Measurements from ENCODE around the gene EFHC2. TPM values are rescaled to one million over a fixed set of nuclear protein-coding genes. Genes with fewer than 3 reads are reported as not detected.

The EFHC2 gene
- total RNA-seq, 1 donor from 2014 or later: 0.77 TPM

DNA sequence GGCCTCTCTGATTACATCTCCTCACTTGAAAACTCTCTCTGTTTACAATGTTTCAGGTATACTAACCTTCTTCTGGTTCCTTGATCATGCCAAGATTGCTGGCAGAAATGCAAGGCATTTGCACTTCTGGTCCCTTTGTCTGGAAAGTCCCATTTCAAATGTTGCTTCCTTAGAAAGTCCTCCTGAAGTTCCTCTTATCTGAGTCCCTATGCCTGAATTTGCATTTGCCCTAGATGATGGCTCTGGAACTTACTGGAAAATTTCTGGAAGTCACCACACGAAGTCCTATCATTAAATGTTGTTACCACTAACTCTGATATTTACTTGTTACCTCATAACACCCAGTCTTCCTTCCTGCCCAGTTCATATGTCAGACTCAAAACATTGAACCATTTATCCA lies 176.4 kb downstream of the EFHC2 start:
- peaks cover 10% of the 10 kb centered on the region for H3K36me3 Mint-ChIP-seq (ENCODE audit: low read depth)
- no peak overlapping the region for H3K4me3 Mint-ChIP-seq
- TF ChIP-seq, protein P1, sequence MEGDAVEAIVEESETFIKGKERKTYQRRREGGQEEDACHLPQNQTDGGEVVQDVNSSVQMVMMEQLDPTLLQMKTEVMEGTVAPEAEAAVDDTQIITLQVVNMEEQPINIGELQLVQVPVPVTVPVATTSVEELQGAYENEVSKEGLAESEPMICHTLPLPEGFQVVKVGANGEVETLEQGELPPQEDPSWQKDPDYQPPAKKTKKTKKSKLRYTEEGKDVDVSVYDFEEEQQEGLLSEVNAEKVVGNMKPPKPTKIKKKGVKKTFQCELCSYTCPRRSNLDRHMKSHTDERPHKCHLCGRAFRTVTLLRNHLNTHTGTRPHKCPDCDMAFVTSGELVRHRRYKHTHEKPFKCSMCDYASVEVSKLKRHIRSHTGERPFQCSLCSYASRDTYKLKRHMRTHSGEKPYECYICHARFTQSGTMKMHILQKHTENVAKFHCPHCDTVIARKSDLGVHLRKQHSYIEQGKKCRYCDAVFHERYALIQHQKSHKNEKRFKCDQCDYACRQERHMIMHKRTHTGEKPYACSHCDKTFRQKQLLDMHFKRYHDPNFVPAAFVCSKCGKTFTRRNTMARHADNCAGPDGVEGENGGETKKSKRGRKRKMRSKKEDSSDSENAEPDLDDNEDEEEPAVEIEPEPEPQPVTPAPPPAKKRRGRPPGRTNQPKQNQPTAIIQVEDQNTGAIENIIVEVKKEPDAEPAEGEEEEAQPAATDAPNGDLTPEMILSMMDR (conservative IDR thresholded peaks at IDR 0.05): no peak
- peaks cover 17% of the 10 kb centered on the region for H3K9me3 Mint-ChIP-seq
- H3K27ac Mint-ChIP-seq (ENCODE audit: unreplicated experiment): no peak overlapping the region
- peaks cover 25% of the 10 kb centered on the region for H3K4me1 Mint-ChIP-seq
- no peak for DNase-seq (ENCODE audit: low read depth, low spot score)
- H3K27me3 Mint-ChIP-seq (ENCODE audit: low read depth): no peaks in the 10 kb centered on the region

DNA sequence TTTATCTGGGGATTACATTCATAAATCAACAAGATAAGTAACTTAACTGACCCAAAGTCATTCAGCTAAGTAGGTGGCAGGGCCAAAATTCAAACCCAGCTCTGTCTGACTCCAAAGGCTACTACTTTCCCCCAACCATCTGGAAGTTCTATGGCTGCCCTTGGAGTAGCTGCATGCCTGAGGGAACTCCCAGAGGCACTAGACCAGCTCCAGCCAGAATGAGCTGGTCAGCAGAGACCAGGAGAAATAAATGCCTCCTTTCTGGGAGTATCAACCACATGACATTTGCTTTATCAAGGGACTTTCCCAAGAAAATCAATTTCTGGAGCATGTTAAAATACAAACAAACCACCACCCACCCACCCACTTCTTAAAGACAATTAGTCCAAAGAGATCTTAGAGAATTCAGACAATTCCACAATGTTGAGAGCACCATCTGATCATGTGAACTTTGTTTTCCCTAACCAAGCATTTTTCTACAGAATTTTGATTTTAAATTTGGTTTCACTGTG lies 180.5 kb downstream of the EFHC2 start:
- Mint-ChIP-seq H3K36me3 (ENCODE audit: low read depth) (peaks cover 10% of the 10 kb centered on the region), H3K27me3 (ENCODE audit: low read depth) (no peaks in the 10 kb centered on the region), H3K4me1 (no peaks in the 10 kb centered on the region), H3K27ac (ENCODE audit: unreplicated experiment) (no peak overlapping the region), H3K9me3 (peaks cover 22% of the 10 kb centered on the region), H3K4me3 (no peak overlapping the region)
- TF ChIP-seq, protein P1 (conservative IDR thresholded peaks at IDR 0.05): no peak
- no peak for DNase-seq (ENCODE audit: low read depth, low spot score)

- H3K4me3 Mint-ChIP-seq: no peak overlapping the region
- TF ChIP-seq, protein P1 (conservative IDR thresholded peaks at IDR 0.05): no peak
- no peaks in the 10 kb centered on the region for H3K27me3 Mint-ChIP-seq (ENCODE audit: low read depth)
- H3K27ac Mint-ChIP-seq (ENCODE audit: unreplicated experiment): no peak overlapping the region
- peaks cover 24% of the 10 kb centered on the region for H3K9me3 Mint-ChIP-seq
- H3K4me1 Mint-ChIP-seq: peaks cover 6% of the 10 kb centered on the region
- peaks cover 4% of the 10 kb centered on the region for H3K36me3 Mint-ChIP-seq (ENCODE audit: low read depth)
- no peak for DNase-seq (ENCODE audit: low read depth, low spot score)
These were observed 185.6 kb downstream of the EFHC2 start for GRCh38 chrX:44157858-44158257.

GRCh38 chrX:44157283-44157682 lies 186.2 kb downstream of the EFHC2 start:
- Mint-ChIP-seq H3K9me3 (peaks cover 19% of the 10 kb centered on the region), H3K36me3 (ENCODE audit: low read depth) (no peaks in the 10 kb centered on the region), H3K4me1 (peaks cover 11% of the 10 kb centered on the region), H3K27me3 (ENCODE audit: low read depth) (no peaks in the 10 kb centered on the region), H3K27ac (ENCODE audit: unreplicated experiment) (no peak overlapping the region), H3K4me3 (no peak overlapping the region)
- TF ChIP-seq, protein P1 (conservative IDR thresholded peaks at IDR 0.05): no peak
- DNase-seq (ENCODE audit: low read depth, low spot score): no peak

GRCh38 chrX:44156726-44157125 lies 186.7 kb downstream of the EFHC2 start:
- H3K9me3 Mint-ChIP-seq: peaks cover 20% of the 10 kb centered on the region
- H3K27ac Mint-ChIP-seq (ENCODE audit: unreplicated experiment): no peak overlapping the region

More at GRCh38 chrX:44156726-44157125, 186.7 kb downstream of the EFHC2 start:
- TF ChIP-seq, protein P1 (conservative IDR thresholded peaks at IDR 0.05): no peak
- Mint-ChIP-seq H3K36me3 (ENCODE audit: low read depth) (no peaks in the 10 kb centered on the region), H3K27me3 (ENCODE audit: low read depth) (no peaks in the 10 kb centered on the region), H3K4me1 (peaks cover 11% of the 10 kb centered on the region), H3K4me3 (no peak overlapping the region)
- no peak for DNase-seq (ENCODE audit: low read depth, low spot score)
